Measurements from ENCODE around the gene IFNLR1.

GRCh38 chr1:24182061-24182460, 5.0 kb downstream of the IFNLR1 start:
- TF ChIP-seq NONO (IDR thresholded peaks at IDR 0.05; ENCODE audit: low read depth in 2 of 2, low read length in 1 of 2) (no peak), POLR2AphosphoS5 (IDR thresholded peaks at IDR 0.05; ENCODE audit: control insufficient read depth, insufficient read depth, low read depth, low read length) (no peak), FOS (IDR thresholded peaks at IDR 0.05; ENCODE audit: extremely low read depth, insufficient read length) (no peak), POLR2A (conservative IDR thresholded peaks at IDR 0.05) (no peak), CBX8 (IDR thresholded peaks at IDR 0.05; ENCODE audit: borderline replicate concordance, extremely low read depth, low read depth, low read length, poor library complexity, severe bottlenecking) (no peak)
- TF ChIP-seq, protein P1, sequence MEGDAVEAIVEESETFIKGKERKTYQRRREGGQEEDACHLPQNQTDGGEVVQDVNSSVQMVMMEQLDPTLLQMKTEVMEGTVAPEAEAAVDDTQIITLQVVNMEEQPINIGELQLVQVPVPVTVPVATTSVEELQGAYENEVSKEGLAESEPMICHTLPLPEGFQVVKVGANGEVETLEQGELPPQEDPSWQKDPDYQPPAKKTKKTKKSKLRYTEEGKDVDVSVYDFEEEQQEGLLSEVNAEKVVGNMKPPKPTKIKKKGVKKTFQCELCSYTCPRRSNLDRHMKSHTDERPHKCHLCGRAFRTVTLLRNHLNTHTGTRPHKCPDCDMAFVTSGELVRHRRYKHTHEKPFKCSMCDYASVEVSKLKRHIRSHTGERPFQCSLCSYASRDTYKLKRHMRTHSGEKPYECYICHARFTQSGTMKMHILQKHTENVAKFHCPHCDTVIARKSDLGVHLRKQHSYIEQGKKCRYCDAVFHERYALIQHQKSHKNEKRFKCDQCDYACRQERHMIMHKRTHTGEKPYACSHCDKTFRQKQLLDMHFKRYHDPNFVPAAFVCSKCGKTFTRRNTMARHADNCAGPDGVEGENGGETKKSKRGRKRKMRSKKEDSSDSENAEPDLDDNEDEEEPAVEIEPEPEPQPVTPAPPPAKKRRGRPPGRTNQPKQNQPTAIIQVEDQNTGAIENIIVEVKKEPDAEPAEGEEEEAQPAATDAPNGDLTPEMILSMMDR (IDR thresholded peaks at IDR 0.05 in 2 of 3, conservative IDR thresholded peaks at IDR 0.05 in 1 of 3; ENCODE audit: insufficient read depth in 2 of 3, low read depth in 1 of 3, low read length in 3 of 3) = no peak

All from K562 (cell line).